Measurements from ENCODE around the gene LRRC36. TPM values are rescaled to one million over a fixed set of nuclear protein-coding genes. Genes with fewer than 3 reads are reported as not detected.
"Not testable (repeated sequence)": the region's sequence is repeated elsewhere in the genome, so short reads cannot be mapped to it uniquely, and the experiment has no call there.

LRRC36 gene
- total and polyA plus RNA-seq, 12 donors: 0.26 to 0.88 (median 0.42) TPM; not detected in 9

GRCh38 chr16:67361038-67361437 is 34.4 kb downstream of the LRRC36 start:
- no peaks in the 10 kb centered on the region for H3K9me3 ChIP-seq
- H3K4me3 ChIP-seq: no peak overlapping the region
- intact Hi-C loops (cut with DNase I): loop anchor here in 1 of 10 donors (10.0 kb wide), 1 partner anchor 104 kb away; no protein-coding TSS in a partner anchor
- no peak overlapping the region for H3K27ac ChIP-seq
- WGBS, 2 donors: 80 to 84% methylated on average over 3 of the region's 3 CpGs
- peaks cover 0 to 20% (median 3%) of the 10 kb centered on the region in 9 donors for H3K4me1 ChIP-seq
- H3K27me3 ChIP-seq: no peaks in the 10 kb centered on the region
- DNase-seq (no peak), ATAC-seq (no peak)
- no peaks in the 10 kb centered on the region for H3K36me3 ChIP-seq
- TF ChIP-seq CTCF (IDR thresholded peaks at IDR 0.05): no peak

- Histone ChIP-seq H3K9me3 (no peaks in the 10 kb centered on the region), H3K4me1 (peaks cover 0 to 20% (median 3%) of the 10 kb centered on the region in 9 donors), H3K27me3 (peaks cover 0 to 6% (median 0%) of the 10 kb centered on the region in 7 donors), H3K36me3 (no peaks in the 10 kb centered on the region), H3K4me3 (no peak overlapping the region), H3K27ac (peak overlapping the region in 4 of 10 donors; percentile 36 to 57 (median 52))
- no peak for DNase-seq
- no peak for ATAC-seq
- TF ChIP-seq CTCF (IDR thresholded peaks at IDR 0.05): no peak
- intact Hi-C loops (cut with DNase I): loop anchor here in 2 of 10 donors (5.0 to 10.0 kb wide), 2 partner anchors 43 to 100 kb away; no protein-coding TSS in a partner anchor
Observed at GRCh38 chr16:67364600-67365235, 38.1 kb downstream of the LRRC36 start.

- intact Hi-C loops (cut with DNase I): loop anchor here in 5 of 10 donors (5.0 to 10.0 kb wide), 3 partner anchors 84 to 97 kb away; no protein-coding TSS in a partner anchor
- no peak for DNase-seq
- no peak overlapping the region for H3K4me3 ChIP-seq
- peaks cover 0 to 13% (median 2%) of the 10 kb centered on the region in 7 donors for H3K27me3 ChIP-seq
- peaks cover 0 to 6% (median 0%) of the 10 kb centered on the region in 9 donors for H3K4me1 ChIP-seq
- TF ChIP-seq CTCF (IDR thresholded peaks at IDR 0.05): no peak
- WGBS, 2 donors: 88% methylated on average over 4 of the region's 4 CpGs
- H3K27ac ChIP-seq: no peak overlapping the region
- no peak for ATAC-seq
- H3K36me3 ChIP-seq: no peaks in the 10 kb centered on the region
- no peaks in the 10 kb centered on the region for H3K9me3 ChIP-seq
Observed at GRCh38 chr16:67370661-67371060, 44.0 kb downstream of the LRRC36 start.

GRCh38 chr16:67372664-67373063 is 46.0 kb downstream of the LRRC36 start:
- intact Hi-C loops (cut with DNase I): loop anchor here in 6 of 10 donors (2.0 to 10.0 kb wide), 4 partner anchors 82 to 95 kb away; no protein-coding TSS in a partner anchor
- ATAC-seq: no peak
- H3K4me1 ChIP-seq: peaks cover 0 to 4% (median 0%) of the 10 kb centered on the region in 9 donors

GRCh38 chr16:67376012-67376411 is 49.4 kb downstream of the LRRC36 start:
- H3K4me3 ChIP-seq, H3K9me3 ChIP-seq, H3K27ac ChIP-seq, H3K27me3 ChIP-seq, DNase-seq, H3K36me3 ChIP-seq, ATAC-seq, H3K4me1 ChIP-seq: not testable (repeated sequence)
- 91 to 92% methylated on average over 11 of the region's 11 CpGs for WGBS, 2 donors
- intact Hi-C loops (cut with DNase I): loop anchor here in 3 of 10 donors (10.0 kb wide), 2 partner anchors 79 to 89 kb away; no protein-coding TSS in a partner anchor

More at GRCh38 chr16:67372664-67373063, 46.0 kb downstream of the LRRC36 start:
- TF ChIP-seq CTCF (IDR thresholded peaks at IDR 0.05): peak in 8 of 9 donors; percentile 22 to 68 (median 54)
- Histone ChIP-seq H3K9me3 (no peaks in the 10 kb centered on the region), H3K36me3 (no peaks in the 10 kb centered on the region), H3K4me3 (no peak overlapping the region), H3K27me3 (peaks cover 0 to 14% (median under 1%) of the 10 kb centered on the region in 7 donors), H3K27ac (no peak overlapping the region)
- DNase-seq: peak in 1 of 2 donors; percentile 16

Measured in heart right ventricle (tissue), 16 donors.